Right renal pelvis (tissue), 4 donors: ENCODE results near the gene CCDC30. TPM values are rescaled to one million over a fixed set of nuclear protein-coding genes. Genes with fewer than 3 reads are reported as not detected.
"Not testable (repeated sequence)": the region's sequence is repeated elsewhere in the genome, so short reads cannot be mapped to it uniquely, and the experiment has no call there.

Source experiments
- DNase-seq, 4 donors: peaks; one replicate each; pipeline ENCODE4 v3.0.0-alpha.2; 2013; ENCODE audit warnings: low read depth in 4 of 4, low spot score in 3 of 4, missing footprints in 1 of 4
- polyA plus RNA-seq, 4 donors: library from polyadenylated mRNA; unstranded; fragments of 120-200 nt; gene quantifications; one replicate each; pipeline ENCODE4 v1.2.1, GENCODE V29; 2013; ENCODE audit not compliant: insufficient read length in 4 of 4

Gene CCDC30
- polyA plus RNA-seq, 4 donors = 15.4 to 19.0 (median 17.1) TPM

- not testable (repeated sequence) for DNase-seq
Measured at GRCh38 chr1:42627205-42627604, 164.1 kb downstream of the CCDC30 start.

- no peak for DNase-seq
Measured at GRCh38 chr1:42639116-42639515, 176.0 kb downstream of the CCDC30 start.

DNA sequence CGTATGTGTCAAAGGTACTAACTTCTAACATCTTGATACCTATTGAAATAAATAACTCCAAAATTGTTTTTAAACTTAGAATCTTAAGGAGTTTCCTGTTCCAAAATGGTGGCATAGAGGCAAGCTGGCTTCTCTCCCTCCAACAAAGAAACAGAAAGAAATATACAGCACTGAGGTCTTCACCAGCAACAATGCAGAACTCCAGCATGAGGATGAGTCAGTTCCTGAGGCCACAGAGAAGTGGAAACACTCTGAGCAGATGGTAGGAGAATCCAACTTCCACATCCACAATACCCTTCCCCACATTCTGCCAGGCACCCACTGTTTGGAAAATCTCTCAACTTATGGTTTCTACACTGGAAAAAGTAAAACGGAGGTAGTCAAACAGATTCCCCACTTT is 183.0 kb downstream of the CCDC30 start:
- no peak for DNase-seq

DNA sequence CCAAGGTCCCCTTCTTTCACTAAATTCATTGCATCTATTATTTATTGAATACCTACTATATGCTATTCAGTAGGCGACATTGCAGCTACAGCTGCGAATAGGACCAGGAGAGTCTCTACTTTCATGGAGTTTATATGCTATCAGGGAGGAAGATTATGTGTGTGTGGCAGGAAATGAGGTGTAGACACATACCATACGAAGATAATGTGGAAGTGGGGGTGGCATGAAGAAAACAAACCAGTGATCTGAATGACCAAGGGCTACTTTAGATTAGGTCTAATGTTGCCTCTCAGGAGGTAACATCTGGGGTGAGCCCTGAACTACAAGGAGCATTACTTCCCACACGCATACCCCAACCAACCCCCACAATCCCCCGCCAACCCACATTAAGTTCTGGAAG is 194.1 kb downstream of the CCDC30 start:
- DNase-seq = no peak

GRCh38 chr1:42657981-42658876 is 195.1 kb downstream of the CCDC30 start, which contains the start of gene PPIH:
PPIH (plus strand) TSS chr1:42658423; CDS start chr1:42658447, 24 bp downstream.
- peak; percentile 83 to 92 (median 88) for DNase-seq

DNA sequence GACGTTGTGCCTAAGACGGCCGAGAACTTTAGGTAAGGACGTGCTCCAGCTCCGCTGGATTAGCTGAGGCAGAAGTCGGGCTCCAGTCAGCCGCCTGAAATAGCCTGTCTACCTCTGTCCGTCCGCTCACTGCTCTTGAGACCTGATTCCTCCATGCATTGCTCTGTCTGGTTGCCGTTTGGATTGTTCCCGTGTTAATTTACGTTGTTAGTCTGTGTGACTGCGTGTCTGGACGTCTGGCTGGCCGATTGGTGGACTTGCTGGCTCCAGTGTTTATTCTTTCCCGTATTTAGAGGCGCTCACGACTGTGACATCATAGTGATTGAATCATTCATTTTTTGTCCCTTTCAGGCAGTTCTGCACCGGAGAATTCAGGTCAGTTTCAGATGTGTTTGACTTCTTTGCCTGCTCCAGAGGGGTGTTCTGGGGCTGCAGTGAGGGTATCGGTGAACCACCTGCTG is 195.8 kb downstream of the CCDC30 start:
- no peak for DNase-seq

GRCh38 chr1:42660907-42661500 is 197.9 kb downstream of the CCDC30 start:
- DNase-seq = no peak

DNA sequence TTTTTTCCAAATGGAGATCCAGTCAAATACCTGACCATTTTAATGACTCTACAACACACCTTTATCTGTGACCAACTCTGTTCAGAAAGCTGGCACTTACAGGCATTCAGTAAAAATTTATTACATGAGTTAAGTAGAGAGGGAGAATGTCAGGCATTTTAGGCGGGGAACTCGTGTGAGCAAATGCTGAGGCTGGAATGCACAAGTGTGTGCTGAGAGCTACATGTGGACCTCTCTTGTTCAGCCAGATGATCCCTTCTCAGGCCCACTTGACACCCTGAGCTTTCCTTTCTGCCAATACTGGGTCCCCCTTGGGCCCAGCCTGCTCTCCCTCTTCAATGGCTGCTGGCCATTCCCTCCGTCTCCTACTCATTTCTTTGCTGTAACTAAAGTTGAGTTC is 206.8 kb downstream of the CCDC30 start:
- DNase-seq = no peak

GRCh38 chr1:42670425-42670824 is 207.3 kb downstream of the CCDC30 start:
- no peak for DNase-seq

DNA sequence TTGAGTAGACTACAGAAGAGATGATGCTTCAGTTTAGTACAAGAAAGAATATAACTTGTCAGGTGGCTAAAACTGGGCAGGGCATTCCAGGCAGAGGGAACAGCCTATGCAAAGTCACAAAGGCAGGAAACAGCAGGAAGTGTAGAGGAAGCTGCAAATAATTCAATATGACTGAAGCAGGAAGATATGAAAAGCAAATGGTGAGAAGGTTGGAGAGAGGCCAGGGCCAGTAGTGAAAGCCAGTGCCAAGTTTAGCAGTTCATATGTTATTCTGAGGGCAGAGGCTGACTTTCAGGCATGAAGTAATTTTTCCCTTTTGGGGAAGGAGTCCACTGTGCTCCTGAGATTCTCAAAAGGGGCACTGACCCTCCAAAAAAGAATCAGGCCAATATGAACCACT is 211.1 kb downstream of the CCDC30 start:
- DNase-seq = no peak

- DNase-seq = no peak
Measured at GRCh38 chr1:42674682-42675081, 211.6 kb downstream of the CCDC30 start.

DNA sequence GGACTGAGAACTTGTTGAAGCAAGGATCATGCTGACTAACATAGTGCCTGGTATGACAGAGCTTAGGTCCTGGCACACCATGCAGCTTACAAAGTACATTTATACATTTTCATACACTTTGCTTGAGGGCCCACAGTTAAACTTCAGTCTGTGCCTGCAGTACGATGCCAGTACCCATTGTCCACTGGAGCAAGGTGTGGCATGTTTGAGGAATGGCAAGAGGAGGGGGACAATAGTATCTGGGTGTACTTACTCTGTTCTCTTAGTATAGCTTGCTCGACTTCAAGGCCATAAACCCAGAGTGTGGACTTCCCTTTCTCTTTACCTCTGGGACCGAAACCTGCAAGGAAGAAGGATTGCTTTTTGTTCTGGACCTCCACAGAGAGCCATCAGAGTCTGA is 212.4 kb downstream of the CCDC30 start:
- DNase-seq = no peak

GRCh38 chr1:42676534-42677087 is 213.5 kb downstream of the CCDC30 start:
- no peak for DNase-seq

- DNase-seq = no peak
Measured at GRCh38 chr1:42679364-42679983, 216.4 kb downstream of the CCDC30 start.

- no peak for DNase-seq
Measured at GRCh38 chr1:42680055-42680454, 217.0 kb downstream of the CCDC30 start.

GRCh38 chr1:42680921-42681683 is 218.0 kb downstream of the CCDC30 start:
- DNase-seq = no peak

GRCh38 chr1:42681741-42682483 is 218.8 kb downstream of the CCDC30 start, which contains the start of gene YBX1:
YBX1 (plus strand) TSS chr1:42682418; CDS start chr1:42682566, 148 bp downstream.
- DNase-seq = peak; percentile 94 to 98 (median 96)

- DNase-seq = not testable (repeated sequence)
Measured at GRCh38 chr1:42682484-42682738, 219.3 kb downstream of the CCDC30 start.

DNA sequence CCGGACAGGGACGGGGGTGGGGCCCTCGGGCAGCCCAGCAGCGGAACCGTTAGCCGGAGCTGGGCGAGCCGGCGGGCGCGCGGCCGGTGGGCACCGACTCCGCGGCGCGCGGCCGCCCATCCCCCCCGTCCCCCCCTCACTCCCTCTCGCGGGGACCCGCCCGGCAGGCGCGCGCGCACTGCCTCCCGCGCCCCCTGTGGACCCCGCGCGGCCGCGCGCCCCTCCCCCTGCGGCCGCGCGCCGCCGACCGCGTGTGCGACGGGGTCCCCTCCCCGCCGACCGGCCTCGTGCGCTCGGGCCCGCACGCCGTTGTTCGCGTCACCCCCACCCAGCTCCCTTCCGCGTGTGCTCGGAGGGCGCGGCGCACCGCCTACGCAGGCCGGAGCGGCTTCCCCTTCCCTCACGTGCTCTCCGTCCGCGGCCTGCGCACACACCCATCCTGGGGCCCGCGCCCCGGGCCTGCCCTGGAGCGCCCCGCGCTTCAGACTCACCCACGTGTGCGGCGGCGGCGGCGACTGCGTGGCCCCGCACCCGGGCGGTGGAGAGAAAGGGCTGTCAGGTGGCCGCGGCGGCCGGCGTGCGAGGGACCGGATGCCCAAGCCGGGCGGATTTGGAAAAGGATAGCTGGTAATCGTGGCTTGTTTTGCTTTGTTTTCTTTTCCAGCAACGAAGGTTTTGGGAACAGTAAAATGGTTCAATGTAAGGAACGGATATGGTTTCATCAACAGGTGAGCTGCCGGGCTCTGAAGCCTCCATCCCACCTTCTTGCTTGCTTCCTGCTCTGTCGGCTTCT is 219.8 kb downstream of the CCDC30 start:
- peak in 1 of 4 donors; percentile 31 for DNase-seq
